Neutrophil (primary cell): ENCODE data around the gene NPAS3.

Experiments used
- H3K27ac ChIP-seq: fragments of 200-600 bp; sonication (generic); 2 replicates; pipeline ENCODE4 v1.5.1; 2016; ENCODE audit warnings: mild to moderate bottlenecking, moderate library complexity
- H3K27me3 ChIP-seq: fragments of 200-600 bp; sonication (generic); 2 replicates; pipeline ENCODE4 v1.6.0; 2016; ENCODE audit warnings: mild to moderate bottlenecking
- H3K36me3 ChIP-seq: fragments of 200-600 bp; sonication (generic); 2 replicates; pipeline ENCODE4 v1.5.1; 2017
- H3K4me1 ChIP-seq, 2 experiments: fragments of 200-600 bp in 1 of 2; sonication (generic) in 1 of 2; 1 replicate in 1 of 2; 2 replicates in 1 of 2; pipeline versions ENCODE4 v1.5.1 to v1.6.1; 2013 to 2016; ENCODE audit warnings: low read depth in 1 of 2, low read length in 1 of 2, mild to moderate bottlenecking in 1 of 2, moderate library complexity in 1 of 2; ENCODE audit not compliant: control insufficient read depth in 1 of 2, insufficient read depth in 1 of 2
- H3K4me3 ChIP-seq, 2 experiments: fragments of 200-600 bp in 1 of 2; sonication (generic) in 1 of 2; 1 replicate in 1 of 2; 2 replicates in 1 of 2; pipeline ENCODE4 v1.5.1; 2013 to 2016; ENCODE audit warnings: low read depth in 1 of 2, low read length in 1 of 2, mild to moderate bottlenecking in 1 of 2, moderate library complexity in 1 of 2
- H3K9me3 ChIP-seq: fragments of 200-600 bp; sonication (generic); 2 replicates; pipeline ENCODE4 v1.5.1; 2016
- TF ChIP-seq, protein P1 (sequence below): fragments of 200-600 bp; sonication (generic); IDR thresholded peaks from 2 replicates; pipeline ENCODE4 v1.5.1; 2016; ENCODE audit warnings: antibody characterized with exemption

The NPAS3 gene

DNA sequence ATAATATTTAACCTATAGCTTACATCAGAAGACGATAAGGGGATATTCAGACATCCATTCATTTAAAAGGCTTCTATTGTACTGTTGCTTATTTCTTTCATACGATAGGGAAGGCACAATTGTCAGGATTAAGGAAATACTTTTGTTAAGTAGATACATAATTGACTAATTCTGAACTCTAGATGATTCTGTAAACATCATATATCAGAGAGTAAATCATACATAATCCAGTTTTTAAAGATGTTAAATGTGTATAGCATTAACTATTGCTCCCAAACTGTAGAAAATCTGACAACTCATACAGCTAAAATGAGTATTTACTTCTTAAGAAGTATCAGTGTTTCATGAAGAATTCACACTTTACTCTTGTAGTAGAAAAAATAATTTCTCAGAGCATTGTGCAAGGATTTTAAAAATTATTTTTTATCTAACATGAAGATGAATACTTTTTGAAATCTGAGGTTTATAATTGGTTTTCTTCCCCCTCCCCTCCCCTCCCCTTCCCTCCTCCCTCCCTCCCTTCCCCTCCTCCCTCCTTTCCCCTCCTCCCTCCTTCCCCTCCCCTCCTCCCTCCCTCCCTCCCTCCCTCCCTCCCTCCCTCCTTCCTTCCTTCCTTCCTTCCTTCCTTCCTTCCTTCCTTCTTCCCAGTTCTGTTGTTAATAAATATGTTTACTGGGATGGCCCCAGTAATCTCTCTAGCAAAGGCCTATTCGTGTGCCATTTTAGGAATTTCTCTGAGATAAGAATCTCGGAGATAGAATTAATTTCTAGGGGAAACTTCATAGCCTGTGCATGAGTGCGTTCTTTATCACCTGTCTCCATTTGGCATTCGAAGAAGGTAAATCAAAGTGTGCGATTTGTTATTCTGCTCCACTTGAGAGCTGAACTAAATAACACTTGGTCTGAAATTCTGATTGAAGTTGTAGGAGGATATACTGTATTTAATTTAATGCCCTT lies 2.3 kb downstream of the NPAS3 start:
- H3K36me3 ChIP-seq = no peaks in the 10 kb centered on the region
- no peaks in the 10 kb centered on the region for H3K9me3 ChIP-seq
- TF ChIP-seq, protein P1, sequence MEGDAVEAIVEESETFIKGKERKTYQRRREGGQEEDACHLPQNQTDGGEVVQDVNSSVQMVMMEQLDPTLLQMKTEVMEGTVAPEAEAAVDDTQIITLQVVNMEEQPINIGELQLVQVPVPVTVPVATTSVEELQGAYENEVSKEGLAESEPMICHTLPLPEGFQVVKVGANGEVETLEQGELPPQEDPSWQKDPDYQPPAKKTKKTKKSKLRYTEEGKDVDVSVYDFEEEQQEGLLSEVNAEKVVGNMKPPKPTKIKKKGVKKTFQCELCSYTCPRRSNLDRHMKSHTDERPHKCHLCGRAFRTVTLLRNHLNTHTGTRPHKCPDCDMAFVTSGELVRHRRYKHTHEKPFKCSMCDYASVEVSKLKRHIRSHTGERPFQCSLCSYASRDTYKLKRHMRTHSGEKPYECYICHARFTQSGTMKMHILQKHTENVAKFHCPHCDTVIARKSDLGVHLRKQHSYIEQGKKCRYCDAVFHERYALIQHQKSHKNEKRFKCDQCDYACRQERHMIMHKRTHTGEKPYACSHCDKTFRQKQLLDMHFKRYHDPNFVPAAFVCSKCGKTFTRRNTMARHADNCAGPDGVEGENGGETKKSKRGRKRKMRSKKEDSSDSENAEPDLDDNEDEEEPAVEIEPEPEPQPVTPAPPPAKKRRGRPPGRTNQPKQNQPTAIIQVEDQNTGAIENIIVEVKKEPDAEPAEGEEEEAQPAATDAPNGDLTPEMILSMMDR = no peak
- peaks cover 95% of the 10 kb centered on the region for H3K27me3 ChIP-seq
- no peak overlapping the region for H3K27ac ChIP-seq
- H3K4me3 ChIP-seq = no peak overlapping the region
- peaks cover 0 to 8% of the 10 kb centered on the region in 2 experiments for H3K4me1 ChIP-seq

DNA sequence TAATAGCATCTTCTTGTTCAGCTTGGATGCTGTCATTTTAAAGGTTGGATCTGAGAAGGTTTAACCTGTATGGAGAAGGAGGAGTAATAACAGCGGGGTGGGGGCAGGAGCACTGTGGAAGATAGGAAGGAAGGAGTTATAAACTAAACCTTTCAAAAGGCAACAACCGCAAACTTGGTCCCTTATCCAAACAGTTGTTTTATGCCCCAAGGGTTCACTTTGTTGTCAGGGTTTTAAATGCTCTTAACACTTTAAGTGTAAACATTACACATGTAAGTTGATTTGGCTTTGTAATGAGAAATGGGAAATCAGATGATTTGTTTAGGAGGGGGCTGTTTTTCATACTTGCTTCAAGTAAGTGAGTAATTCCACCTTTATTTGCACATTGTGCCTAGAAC lies 3.0 kb downstream of the NPAS3 start:
- peaks cover 94% of the 10 kb centered on the region for H3K27me3 ChIP-seq
- no peak overlapping the region for H3K27ac ChIP-seq
- no peak overlapping the region for H3K4me3 ChIP-seq
- no peaks in the 10 kb centered on the region for H3K36me3 ChIP-seq
- no peaks in the 10 kb centered on the region for H3K9me3 ChIP-seq
- H3K4me1 ChIP-seq = peaks cover 0 to 8% of the 10 kb centered on the region in 2 experiments
- TF ChIP-seq, protein P1 = no peak

DNA sequence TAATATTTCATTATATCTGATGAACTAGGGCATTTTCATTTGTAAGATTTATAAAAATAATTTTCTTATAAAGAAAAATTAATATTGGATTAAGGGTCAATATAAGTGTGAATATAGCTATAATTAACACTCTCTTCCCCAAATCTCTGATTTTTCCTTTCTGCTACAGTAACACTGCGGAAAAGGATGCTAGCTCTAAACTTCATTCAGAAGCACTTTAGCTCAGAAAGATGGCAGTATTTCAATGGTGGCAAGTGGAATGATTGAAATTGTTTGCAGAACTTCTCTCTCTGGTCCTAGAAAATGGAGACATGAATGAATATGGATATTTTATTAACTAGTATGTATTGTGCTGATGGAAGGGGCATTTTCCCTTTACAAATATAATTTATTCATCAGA lies 8.4 kb downstream of the NPAS3 start:
- Histone ChIP-seq H3K36me3 (no peaks in the 10 kb centered on the region), H3K27me3 (peaks cover 69% of the 10 kb centered on the region), H3K9me3 (no peaks in the 10 kb centered on the region), H3K27ac (no peak overlapping the region), H3K4me3 (no peak overlapping the region), H3K4me1 (no peaks in the 10 kb centered on the region)
- TF ChIP-seq, protein P1 = no peak

DNA sequence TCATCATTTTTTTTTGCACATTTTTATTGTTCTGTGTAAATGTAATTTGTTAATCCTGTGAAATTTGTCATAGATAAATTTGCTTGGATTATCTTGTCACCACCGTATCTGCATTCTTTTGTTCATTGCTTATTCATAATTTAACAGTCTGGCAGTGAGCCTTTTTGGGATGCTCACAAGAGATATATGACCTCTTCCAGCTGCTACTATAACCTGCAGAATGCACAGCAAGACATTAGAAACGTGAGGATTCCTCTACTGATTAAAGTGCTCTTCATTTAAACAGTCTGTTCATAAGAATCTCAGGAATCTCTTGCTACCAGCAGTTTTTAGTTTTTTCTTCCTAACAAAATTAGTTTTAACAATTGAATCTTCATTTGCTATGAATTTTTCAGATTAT lies 9.1 kb downstream of the NPAS3 start:
- no peak overlapping the region for H3K4me3 ChIP-seq
- H3K27me3 ChIP-seq = peaks cover 61% of the 10 kb centered on the region
- TF ChIP-seq, protein P1 = no peak
- no peak overlapping the region for H3K27ac ChIP-seq
- no peaks in the 10 kb centered on the region for H3K9me3 ChIP-seq
- H3K36me3 ChIP-seq = no peaks in the 10 kb centered on the region
- no peaks in the 10 kb centered on the region for H3K4me1 ChIP-seq

DNA sequence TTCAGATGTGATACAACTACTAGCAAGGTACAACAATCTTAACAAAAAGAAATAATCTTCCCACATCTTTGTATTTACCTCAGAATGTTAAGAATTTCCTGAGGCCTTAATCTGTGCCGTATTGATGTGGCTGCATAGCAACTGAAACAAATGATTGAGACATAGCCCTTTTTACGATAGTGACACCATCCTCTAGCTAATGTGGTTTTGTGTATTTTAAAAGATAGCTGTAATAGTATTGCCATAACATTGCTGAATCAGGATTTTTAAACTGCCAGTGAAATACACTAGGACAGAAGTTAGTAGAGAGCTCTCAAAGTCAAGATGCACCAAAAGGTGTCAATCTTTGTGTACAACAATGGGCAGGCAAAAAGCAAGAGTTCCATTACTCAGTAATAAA lies 11.9 kb downstream of the NPAS3 start:
- TF ChIP-seq, protein P1 = no peak
- no peak overlapping the region for H3K4me3 ChIP-seq
- peaks cover 36% of the 10 kb centered on the region for H3K27me3 ChIP-seq
- H3K4me1 ChIP-seq = no peaks in the 10 kb centered on the region
- no peaks in the 10 kb centered on the region for H3K36me3 ChIP-seq
- no peaks in the 10 kb centered on the region for H3K9me3 ChIP-seq
- H3K27ac ChIP-seq = no peak overlapping the region
